HG02885 (cell line): Measurements from ENCODE around the gene CREB1.

Experiments
- ATAC-seq: cut with Tn5 transposase; IDR thresholded peaks from one replicate; pipeline ENCODE4 v1.9.1; 2021; ENCODE audit warnings: mild to moderate bottlenecking; ENCODE audit not compliant: unreplicated experiment, poor library complexity

The CREB1 gene

DNA sequence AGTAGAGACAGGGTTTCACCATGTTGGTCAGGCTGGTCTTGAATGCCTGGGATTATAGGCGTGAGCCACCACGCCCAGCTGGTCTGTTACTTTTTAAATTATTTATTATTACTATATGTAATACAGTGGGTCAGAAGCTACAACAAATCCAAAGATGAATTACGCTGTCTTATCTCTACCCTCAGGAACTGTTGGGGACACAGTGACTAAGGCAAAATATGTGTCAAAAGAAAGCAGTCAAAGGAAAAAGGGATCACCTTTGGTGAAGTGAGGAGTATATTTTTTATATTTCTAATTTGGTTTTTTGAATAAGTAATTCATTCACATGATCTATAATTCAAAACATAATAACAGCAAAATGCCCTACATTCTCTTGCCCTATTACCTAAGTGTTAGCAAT, 4.7 kb downstream of the CREB1 start:
- no peak for ATAC-seq

DNA sequence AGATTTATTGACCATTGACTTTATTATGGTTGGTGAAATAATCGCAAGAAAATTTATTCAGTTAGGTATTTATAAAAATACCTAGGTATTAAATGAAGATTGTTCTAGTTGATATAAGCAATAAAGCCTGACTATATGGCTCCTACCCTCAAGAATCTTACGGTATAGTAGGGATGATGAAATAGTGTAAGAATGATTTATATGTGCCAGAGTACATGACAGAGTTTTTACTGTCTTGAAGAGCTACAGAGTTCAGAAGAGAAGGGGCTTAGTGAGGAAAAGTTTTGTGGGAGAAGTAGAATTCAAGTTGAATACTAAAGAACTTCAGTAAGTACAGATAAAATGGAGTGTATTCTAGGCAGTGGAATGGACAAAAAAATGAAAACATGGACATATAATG, 9.7 kb downstream of the CREB1 start:
- ATAC-seq = no peak

DNA sequence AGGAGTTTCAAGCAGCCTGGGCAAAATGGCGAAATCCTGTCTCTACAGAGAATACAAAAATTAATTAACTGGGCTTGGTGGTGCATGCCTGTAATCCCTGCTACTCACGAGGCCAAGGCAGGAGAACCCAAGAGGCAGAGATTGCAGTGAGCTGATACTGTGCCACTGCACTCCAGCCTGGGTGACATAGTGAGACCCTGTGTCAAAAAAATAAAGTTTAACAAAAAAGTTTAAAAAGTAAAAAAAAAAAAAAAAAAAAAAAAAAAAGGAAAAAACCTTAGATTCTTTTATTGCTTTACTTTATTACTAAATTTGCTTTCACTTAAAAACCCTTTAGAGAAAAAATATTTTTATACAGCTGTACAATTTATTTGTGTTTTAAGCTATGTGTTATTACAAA, 10.7 kb downstream of the CREB1 start:
- no peak for ATAC-seq

DNA sequence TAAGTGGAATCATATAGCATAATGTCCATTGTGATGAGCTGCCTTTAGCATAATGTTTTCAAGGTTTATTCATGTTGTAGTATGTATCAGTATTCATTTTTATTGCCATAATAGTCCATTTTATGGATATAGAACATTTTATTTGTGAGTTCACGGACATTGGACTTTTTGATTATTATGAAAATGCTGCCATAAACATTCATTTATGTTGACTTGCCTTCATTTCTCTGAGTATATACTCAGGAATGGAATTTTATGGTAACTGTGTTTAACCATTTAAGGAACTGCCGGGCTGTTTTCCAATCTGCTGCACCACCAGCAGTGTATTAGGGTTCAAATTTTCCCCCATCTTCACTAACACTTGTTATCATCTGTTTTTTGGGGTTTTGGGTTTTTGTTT, 12.2 kb downstream of the CREB1 start:
- ATAC-seq = no peak

GRCh38 chr2:207543272-207543671, 13.5 kb downstream of the CREB1 start:
- ATAC-seq = no peak

DNA sequence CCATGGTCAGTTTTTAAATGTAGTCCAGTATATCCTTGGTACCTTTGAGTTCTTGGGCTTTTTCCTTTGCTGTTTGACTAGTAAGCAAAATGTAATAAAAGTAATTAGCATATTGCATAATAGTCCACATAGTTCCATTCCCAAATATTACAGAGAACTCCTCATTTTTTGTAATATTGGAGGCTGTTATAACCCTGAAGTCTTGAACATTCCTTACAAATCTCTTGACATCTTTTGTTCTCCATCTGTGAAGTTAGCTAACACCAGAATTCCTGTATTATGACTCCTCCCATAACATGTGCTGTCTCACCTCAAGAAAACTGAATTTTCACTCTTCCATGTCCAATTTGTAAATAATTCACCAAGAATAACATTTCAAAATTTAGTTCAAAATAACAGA, 17.1 kb downstream of the CREB1 start:
- ATAC-seq = no peak

GRCh38 chr2:207549145-207549544, 19.4 kb downstream of the CREB1 start:
- ATAC-seq = no peak

- ATAC-seq = no peak
These were observed 28.3 kb downstream of the CREB1 start for GRCh38 chr2:207558079-207558491.

- ATAC-seq = no peak
These were observed 31.8 kb downstream of the CREB1 start for GRCh38 chr2:207561386-207562080.

DNA sequence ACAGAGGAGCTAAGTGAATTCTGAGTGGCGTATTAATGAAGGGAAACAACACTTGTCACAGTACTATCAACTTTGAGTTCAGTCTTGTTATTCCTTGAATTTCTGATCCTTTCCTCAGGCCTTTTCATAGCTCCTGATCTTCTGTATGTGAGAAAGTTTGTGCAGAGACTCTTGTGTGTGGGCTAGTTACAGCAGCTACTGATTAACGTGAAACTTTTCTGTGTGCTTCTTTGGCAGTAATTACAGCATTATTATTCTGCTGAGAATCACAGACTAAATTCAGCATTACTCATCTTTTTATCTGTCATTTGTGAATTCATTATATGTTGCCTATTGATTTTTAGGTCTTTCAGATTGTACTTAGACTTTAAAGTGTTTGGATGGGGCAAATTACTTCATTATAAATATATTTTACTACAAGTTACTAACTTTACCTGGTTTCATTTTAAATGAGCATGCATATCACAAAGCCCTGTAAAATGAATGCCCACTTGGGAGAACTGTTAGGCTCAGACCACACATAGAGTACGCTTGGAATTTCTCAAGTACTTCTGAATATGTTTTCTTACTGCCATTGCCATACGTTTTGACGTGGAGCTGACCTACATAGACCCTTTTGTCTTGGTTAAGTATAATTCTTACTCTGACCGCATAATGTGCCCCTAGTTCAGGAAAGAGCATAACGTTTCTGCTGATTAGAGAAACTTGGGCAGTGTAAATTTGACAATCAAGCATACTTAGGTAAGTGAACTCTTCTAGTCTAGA, 36.2 kb downstream of the CREB1 start:
- ATAC-seq = no peak

- no peak for ATAC-seq
These were observed 37.9 kb downstream of the CREB1 start for GRCh38 chr2:207567671-207568070.

- ATAC-seq = no peak
These were observed 41.6 kb downstream of the CREB1 start for GRCh38 chr2:207571370-207571769.

- ATAC-seq = no peak
These were observed 55.2 kb downstream of the CREB1 start for GRCh38 chr2:207584952-207585351.

- ATAC-seq = no peak
These were observed 57.5 kb downstream of the CREB1 start for GRCh38 chr2:207587305-207587704.

DNA sequence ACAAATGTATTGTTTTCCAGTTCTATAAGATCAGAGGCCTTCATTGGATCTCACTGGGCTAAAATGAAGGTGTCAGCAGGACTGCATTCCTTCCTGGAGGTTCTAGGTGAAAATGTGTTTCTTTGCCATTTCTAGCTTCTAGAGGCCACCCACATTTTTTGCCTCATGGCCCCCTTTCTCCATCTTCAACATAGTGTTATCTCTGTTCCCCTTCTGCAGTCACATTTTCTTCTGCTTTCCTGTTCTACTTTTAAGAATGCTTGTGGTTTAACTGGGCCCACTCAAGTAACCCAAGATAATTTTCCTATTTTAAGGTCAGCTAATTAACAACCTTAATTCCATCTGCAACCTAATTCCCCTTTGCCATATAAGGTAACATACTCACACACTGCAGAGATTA, 59.4 kb downstream of the CREB1 start:
- ATAC-seq = no peak

- ATAC-seq = no peak
These were observed 63.5 kb downstream of the CREB1 start for GRCh38 chr2:207593277-207593676.

DNA sequence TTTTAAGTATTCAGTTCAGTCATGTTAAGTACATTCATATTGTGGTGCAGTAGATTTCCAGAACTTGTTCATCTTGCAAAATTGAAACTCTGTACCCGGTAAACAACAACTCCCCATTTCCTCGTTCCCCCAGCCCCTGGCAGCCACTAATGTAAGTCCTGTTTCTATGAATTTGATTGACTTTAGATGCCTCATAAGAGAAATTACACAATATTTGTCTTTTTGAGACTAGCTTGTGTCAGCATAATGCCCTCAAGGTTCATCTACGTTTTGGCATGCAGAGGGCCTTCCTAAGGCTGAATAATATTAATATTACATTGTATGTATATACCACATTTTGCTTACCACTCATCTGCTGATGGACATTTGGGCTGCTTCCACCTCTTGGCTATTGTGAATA, 64.5 kb downstream of the CREB1 start:
- ATAC-seq = no peak

GRCh38 chr2:207594731-207595130, 65.0 kb downstream of the CREB1 start:
- no peak for ATAC-seq

DNA sequence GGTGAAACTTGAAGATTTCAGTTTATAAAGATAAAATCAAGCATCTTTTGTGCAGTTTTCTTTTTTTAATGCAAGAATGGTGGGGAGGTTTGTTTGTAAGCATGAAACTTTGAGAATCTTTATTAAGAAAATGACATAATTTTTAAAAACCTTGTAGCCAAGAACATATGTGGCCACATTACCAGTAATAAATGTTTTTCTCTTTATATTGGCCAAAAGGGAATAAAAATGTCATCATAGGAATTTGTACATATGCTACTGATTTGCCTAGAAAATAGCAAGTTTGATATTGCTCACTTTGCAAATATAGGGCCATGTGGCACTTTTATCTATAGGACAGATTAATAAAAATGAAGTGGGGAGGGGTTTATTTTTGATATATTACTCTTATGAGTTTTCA, 69.9 kb downstream of the CREB1 start:
- no peak for ATAC-seq

DNA sequence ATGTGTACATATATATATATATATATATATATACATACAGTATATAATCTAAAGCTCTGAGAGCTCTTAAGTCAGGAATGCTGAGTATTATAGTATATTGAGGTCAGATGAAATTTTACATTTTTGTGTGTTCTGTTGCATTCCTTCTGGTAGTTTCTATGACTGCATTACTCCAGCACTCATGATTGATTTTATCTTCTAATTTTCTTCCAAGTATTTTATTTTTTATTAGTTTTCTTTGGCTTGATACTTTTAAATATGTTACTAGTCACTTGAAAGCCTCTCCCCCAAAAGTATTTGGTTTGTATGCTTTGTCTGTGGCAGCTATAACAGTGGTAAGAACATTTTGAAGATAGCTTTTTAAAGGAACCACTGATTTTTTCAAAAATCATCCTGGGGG, 70.5 kb downstream of the CREB1 start:
- ATAC-seq = no peak

- no peak for ATAC-seq
These were observed 72.0 kb downstream of the CREB1 start for GRCh38 chr2:207601774-207602173.

DNA sequence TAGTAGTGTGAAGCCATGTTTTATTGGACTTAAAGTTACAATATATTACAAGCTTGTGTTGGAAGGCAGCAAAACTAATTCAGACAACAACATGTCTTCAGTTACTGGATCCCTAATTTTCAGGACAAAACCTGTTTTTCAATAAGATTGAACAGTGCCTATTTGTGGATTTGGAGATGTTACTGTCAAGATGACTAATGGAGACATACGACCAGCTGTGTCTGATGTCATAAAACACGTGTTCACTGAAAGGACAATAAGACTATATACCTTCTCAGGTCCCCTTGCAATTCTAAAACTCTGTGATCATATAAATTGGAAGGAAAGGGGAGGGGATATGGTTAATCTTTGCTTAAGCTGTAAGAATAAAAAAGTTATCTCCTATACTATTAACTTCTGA, 73.7 kb downstream of the CREB1 start:
- ATAC-seq = no peak
